LNCaP clone FGC (cell line): ENCODE data around the gene RARB.

Experiments used
- DNase-seq: peaks from one replicate; pipeline ENCODE4 v3.0.0-alpha.2; 2011; ENCODE audit warnings: low read depth
- H3K4me3 ChIP-seq: 2 replicates; pipeline ENCODE4 v1.5.1; 2011; ENCODE audit warnings: mild to moderate bottlenecking, low read depth, low read length, control low read depth
- CTCF ChIP-seq: IDR thresholded peaks from 2 replicates; pipeline ENCODE4 v1.5.1; 2012; ENCODE audit warnings: mild to moderate bottlenecking; ENCODE audit not compliant: control insufficient read depth, insufficient read depth; ENCODE audit errors: extremely low read depth

The RARB gene

GRCh38 chr3:25444273-25444672 is 16.2 kb downstream of the RARB start:
- no peak for TF ChIP-seq CTCF
- no peak for DNase-seq
- H3K4me3 ChIP-seq = no peak overlapping the region

- TF ChIP-seq CTCF = no peak
- H3K4me3 ChIP-seq = no peak overlapping the region
- no peak for DNase-seq
Measured at GRCh38 chr3:25445731-25446130, 17.7 kb downstream of the RARB start.

- no peak for TF ChIP-seq CTCF
- no peak for DNase-seq
- H3K4me3 ChIP-seq = no peak overlapping the region
Measured at GRCh38 chr3:25447285-25447684, 19.2 kb downstream of the RARB start.

GRCh38 chr3:25447925-25448324 is 19.9 kb downstream of the RARB start:
- DNase-seq = no peak
- no peak for TF ChIP-seq CTCF
- no peak overlapping the region for H3K4me3 ChIP-seq

GRCh38 chr3:25448750-25449692 is 21.0 kb downstream of the RARB start:
- no peak for TF ChIP-seq CTCF
- no peak for DNase-seq
- no peak overlapping the region for H3K4me3 ChIP-seq

- no peak overlapping the region for H3K4me3 ChIP-seq
- no peak for TF ChIP-seq CTCF
- no peak for DNase-seq
Measured at GRCh38 chr3:25449857-25450256, 21.8 kb downstream of the RARB start.

- H3K4me3 ChIP-seq = no peak overlapping the region
- no peak for DNase-seq
- TF ChIP-seq CTCF = no peak
Measured at GRCh38 chr3:25452192-25452591, 24.1 kb downstream of the RARB start.
